Adrenal gland (tissue), 5 donors: ENCODE results near the gene NEU4.

Experiments
- CTCF ChIP-seq, 6 experiments: fragments of 450-650 bp in 4 of 6; fragments of 200-600 bp in 2 of 6; sonication (generic) in 1 of 6; IDR thresholded peaks; 1 replicate in 5 of 6; 2 replicates in 1 of 6; pipeline versions ENCODE4 v1.5.1 to v1.8.0; 2016 to 2021; ENCODE audit warnings: antibody characterized with exemption in 6 of 6, mild to moderate bottlenecking in 2 of 6, moderate library complexity in 1 of 6
- POLR2A ChIP-seq, 2 donors: fragments of 450-650 bp; IDR thresholded peaks; one replicate each; pipeline ENCODE4 v1.6.1; 2017; ENCODE audit warnings: antibody characterized with exemption in 2 of 2, mild to moderate bottlenecking in 2 of 2, moderate library complexity in 1 of 2
- donor health status: DM: no; HTN: no; CAD: no.

DNA sequence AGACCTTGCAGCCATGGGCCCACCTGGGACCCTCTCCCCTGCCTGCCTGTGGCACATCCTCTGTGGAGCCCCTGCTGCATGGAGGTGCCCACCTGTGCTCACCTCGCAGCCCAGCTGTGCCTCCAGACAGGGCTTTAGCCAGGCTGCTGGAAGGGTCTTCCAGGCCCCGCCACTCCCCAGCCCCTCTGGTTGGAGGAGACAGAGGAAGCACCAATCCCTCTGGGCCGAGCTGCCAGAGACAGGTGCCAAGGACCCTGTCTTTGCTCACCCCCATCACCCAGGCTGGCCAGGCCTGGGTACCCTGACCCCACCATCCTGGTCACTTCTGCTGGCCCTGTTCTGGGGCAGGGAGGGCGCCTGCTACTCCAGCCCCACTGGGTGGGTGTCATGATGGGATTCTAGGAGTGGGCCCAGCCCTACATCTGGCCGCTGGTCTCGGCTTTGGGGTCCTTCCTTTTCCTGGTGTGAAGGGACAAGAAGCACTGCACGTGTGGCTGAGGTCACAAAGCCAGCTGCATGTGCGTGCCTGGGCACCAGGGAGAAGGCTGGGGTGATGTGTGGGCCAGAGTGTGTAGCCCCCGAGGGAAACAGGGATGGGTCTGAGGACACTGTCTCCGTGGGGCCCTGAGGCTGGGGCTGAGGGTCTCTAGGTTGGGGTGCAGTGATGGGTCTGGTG, 9.3 kb upstream of the NEU4 start:
- TF ChIP-seq CTCF (IDR thresholded peaks at IDR 0.05): no peak
- no peak for TF ChIP-seq POLR2A (IDR thresholded peaks at IDR 0.05)
